Osteocyte (in vitro differentiated cells): ENCODE measurements around the gene ASGR2. TPM values are rescaled to one million over a fixed set of nuclear protein-coding genes. Genes with fewer than 3 reads are reported as not detected.

Experiments used
- DNase-seq: peaks from one replicate; pipeline ENCODE4 v3.0.0; 2021; ENCODE audit warnings: mixed read lengths; ENCODE audit not compliant: unreplicated experiment; ENCODE audit errors: extremely low spot score
- H3K27ac Mint-ChIP-seq: one replicate; pipeline ENCODE4 v1.8.0; 2021; ENCODE audit warnings: mild to moderate bottlenecking, mixed read lengths; ENCODE audit not compliant: unreplicated experiment
- H3K27me3 Mint-ChIP-seq: one replicate; pipeline ENCODE4 v1.8.0; 2021; ENCODE audit warnings: mixed read lengths; ENCODE audit not compliant: unreplicated experiment
- H3K36me3 Mint-ChIP-seq: one replicate; pipeline ENCODE4 v1.8.0; 2021; ENCODE audit warnings: mixed read lengths; ENCODE audit not compliant: unreplicated experiment
- H3K4me1 Mint-ChIP-seq: one replicate; pipeline ENCODE4 v1.8.0; 2021; ENCODE audit warnings: mixed read lengths; ENCODE audit not compliant: unreplicated experiment
- H3K4me3 Mint-ChIP-seq: one replicate; pipeline ENCODE4 v1.8.0; 2021; ENCODE audit warnings: mild to moderate bottlenecking, moderate library complexity, mixed read lengths; ENCODE audit not compliant: unreplicated experiment
- H3K9me3 Mint-ChIP-seq: one replicate; pipeline ENCODE4 v1.8.0; 2021; ENCODE audit warnings: mixed read lengths; ENCODE audit not compliant: unreplicated experiment
- total RNA-seq: library from RNA; stranded (reverse); gene quantifications from 2 replicates; pipeline ENCODE4 v1.2.1, GENCODE V29; 2021
- TF ChIP-seq, protein P1 (sequence below): fragments of 200-600 bp; sonication (generic); IDR thresholded peaks from 2 replicates; pipeline ENCODE4 v1.5.0; 2021; ENCODE audit warnings: antibody characterized with exemption, mild to moderate bottlenecking, moderate library complexity

ASGR2 gene
- total RNA-seq, 1 donor from 2014 or later: not detected

DNA sequence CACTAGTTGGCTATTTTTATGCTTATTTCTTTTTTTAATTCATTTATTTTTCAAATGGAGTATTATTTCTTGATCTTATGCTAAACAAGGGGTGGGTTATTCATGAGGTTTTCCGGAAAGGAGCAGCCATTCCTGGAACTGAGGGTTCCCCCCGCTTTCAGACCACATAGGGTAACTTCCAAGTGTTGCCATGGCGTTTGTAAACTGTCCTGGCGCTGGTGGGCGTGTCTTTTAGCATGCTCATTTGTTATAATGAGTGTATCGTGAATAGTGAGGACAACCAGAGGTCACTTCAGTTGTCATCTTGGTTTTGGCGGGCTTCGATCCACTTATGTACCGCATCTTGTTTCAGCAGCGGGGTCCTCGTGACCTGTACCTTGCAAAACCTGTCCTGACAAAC, 29.6 kb upstream of the ASGR2 start:
- peaks cover 29% of the 10 kb centered on the region for H3K27me3 Mint-ChIP-seq
- no peak overlapping the region for H3K27ac Mint-ChIP-seq
- H3K4me3 Mint-ChIP-seq: no peak overlapping the region
- H3K4me1 Mint-ChIP-seq: no peaks in the 10 kb centered on the region
- no peak for DNase-seq
- TF ChIP-seq, protein P1, sequence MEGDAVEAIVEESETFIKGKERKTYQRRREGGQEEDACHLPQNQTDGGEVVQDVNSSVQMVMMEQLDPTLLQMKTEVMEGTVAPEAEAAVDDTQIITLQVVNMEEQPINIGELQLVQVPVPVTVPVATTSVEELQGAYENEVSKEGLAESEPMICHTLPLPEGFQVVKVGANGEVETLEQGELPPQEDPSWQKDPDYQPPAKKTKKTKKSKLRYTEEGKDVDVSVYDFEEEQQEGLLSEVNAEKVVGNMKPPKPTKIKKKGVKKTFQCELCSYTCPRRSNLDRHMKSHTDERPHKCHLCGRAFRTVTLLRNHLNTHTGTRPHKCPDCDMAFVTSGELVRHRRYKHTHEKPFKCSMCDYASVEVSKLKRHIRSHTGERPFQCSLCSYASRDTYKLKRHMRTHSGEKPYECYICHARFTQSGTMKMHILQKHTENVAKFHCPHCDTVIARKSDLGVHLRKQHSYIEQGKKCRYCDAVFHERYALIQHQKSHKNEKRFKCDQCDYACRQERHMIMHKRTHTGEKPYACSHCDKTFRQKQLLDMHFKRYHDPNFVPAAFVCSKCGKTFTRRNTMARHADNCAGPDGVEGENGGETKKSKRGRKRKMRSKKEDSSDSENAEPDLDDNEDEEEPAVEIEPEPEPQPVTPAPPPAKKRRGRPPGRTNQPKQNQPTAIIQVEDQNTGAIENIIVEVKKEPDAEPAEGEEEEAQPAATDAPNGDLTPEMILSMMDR: no peak
- H3K9me3 Mint-ChIP-seq: no peaks in the 10 kb centered on the region
- no peaks in the 10 kb centered on the region for H3K36me3 Mint-ChIP-seq

GRCh38 chr17:7141824-7142223, 27.2 kb upstream of the ASGR2 start:
- no peak overlapping the region for H3K4me3 Mint-ChIP-seq
- DNase-seq: no peak
- H3K4me1 Mint-ChIP-seq: no peaks in the 10 kb centered on the region
- H3K9me3 Mint-ChIP-seq: no peaks in the 10 kb centered on the region
- no peaks in the 10 kb centered on the region for H3K36me3 Mint-ChIP-seq
- H3K27ac Mint-ChIP-seq: no peak overlapping the region
- peaks cover 38% of the 10 kb centered on the region for H3K27me3 Mint-ChIP-seq
- TF ChIP-seq, protein P1: no peak

GRCh38 chr17:7139400-7139799, 24.8 kb upstream of the ASGR2 start:
- Mint-ChIP-seq H3K27me3 (peaks cover 34% of the 10 kb centered on the region), H3K4me3 (no peak overlapping the region), H3K36me3 (no peaks in the 10 kb centered on the region), H3K27ac (no peak overlapping the region), H3K4me1 (peaks cover 3% of the 10 kb centered on the region), H3K9me3 (no peaks in the 10 kb centered on the region)
- DNase-seq: no peak
- TF ChIP-seq, protein P1: no peak

DNA sequence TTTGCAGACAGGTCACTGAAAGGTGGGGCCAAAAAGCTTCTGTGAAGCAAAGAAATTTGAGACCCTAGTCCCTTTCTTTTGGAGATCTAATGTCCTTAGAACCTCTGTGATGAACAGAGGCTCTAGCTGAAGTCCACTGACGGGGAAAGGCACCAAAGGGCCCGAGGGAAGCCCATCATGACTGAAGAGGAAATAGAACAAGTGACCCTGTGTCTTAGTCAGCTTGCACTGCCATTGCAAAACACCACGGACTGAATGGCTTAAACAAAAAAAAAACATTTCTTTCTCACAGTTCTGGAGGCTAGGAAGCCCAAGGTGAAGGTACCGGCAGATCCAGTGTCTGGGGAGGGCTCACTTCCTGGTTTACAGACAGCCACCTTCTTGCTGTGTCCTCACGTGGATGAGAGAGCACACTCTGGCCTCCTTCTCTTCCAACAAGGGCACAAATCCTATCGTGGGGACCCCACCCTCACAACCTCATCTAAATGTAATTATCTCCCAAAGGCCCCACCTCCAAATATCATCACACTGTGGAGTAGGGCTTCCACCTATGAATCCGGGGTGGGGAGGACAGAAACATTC, 24.3 kb upstream of the ASGR2 start:
- no peak overlapping the region for H3K27ac Mint-ChIP-seq
- no peaks in the 10 kb centered on the region for H3K9me3 Mint-ChIP-seq
- peaks cover 36% of the 10 kb centered on the region for H3K27me3 Mint-ChIP-seq
- DNase-seq: no peak
- peaks cover 3% of the 10 kb centered on the region for H3K4me1 Mint-ChIP-seq
- H3K36me3 Mint-ChIP-seq: no peaks in the 10 kb centered on the region
- no peak overlapping the region for H3K4me3 Mint-ChIP-seq
- TF ChIP-seq, protein P1: no peak

GRCh38 chr17:7137171-7137943, 22.7 kb upstream of the ASGR2 start:
- H3K4me1 Mint-ChIP-seq: peaks cover 9% of the 10 kb centered on the region
- H3K27me3 Mint-ChIP-seq: peaks cover 48% of the 10 kb centered on the region
- no peaks in the 10 kb centered on the region for H3K36me3 Mint-ChIP-seq
- no peak overlapping the region for H3K27ac Mint-ChIP-seq
- no peak for DNase-seq
- no peaks in the 10 kb centered on the region for H3K9me3 Mint-ChIP-seq
- H3K4me3 Mint-ChIP-seq: no peak overlapping the region
- TF ChIP-seq, protein P1: no peak
